T-helper 1 cell treated with Interleukin-12 subunit alpha and Interleukin-12 subunit beta and Interleukin-4 antibody, amounts not matched to agents 30 ng/mL and 1 ng/mL, for 36 hours (primary cell): ENCODE data around the gene LFNG. TPM values are rescaled to one million over a fixed set of nuclear protein-coding genes. Genes with fewer than 3 reads are reported as not detected.
"Not testable (repeated sequence)": the region's sequence is repeated elsewhere in the genome, so short reads cannot be mapped to it uniquely, and the experiment has no call there.

ENCODE experiments used
- intact Hi-C: fragments of 100-400 bp; cut with micrococcal nuclease; formaldehyde crosslinking; loops from one replicate; pipeline ENCODE4 v1.15.1; 2024
- total RNA-seq: library from RNA; stranded (reverse); gene quantifications from 2 replicates; pipeline ENCODE4 v1.2.3, GENCODE V29; 2022

Gene LFNG
- total RNA-seq, 1 donor from 2014 or later, result 125 TPM

- intact Hi-C loops, result no loop called here
Observed at GRCh38 chr7:2541291-2542010, 21.9 kb downstream of the LFNG start.

GRCh38 chr7:2542011-2542915 lies 22.7 kb downstream of the LFNG start:
- intact Hi-C loops, result no loop called here

GRCh38 chr7:2542916-2543871 lies 23.6 kb downstream of the LFNG start:
- intact Hi-C loops, result no loop called here

GRCh38 chr7:2544541-2545188 lies 25.1 kb downstream of the LFNG start:
- intact Hi-C loops, result no loop called here

GRCh38 chr7:2545746-2546425 lies 26.3 kb downstream of the LFNG start:
- intact Hi-C loops, result no loop called here

GRCh38 chr7:2546776-2547586 lies 27.4 kb downstream of the LFNG start:
- intact Hi-C loops, result no loop called here

- intact Hi-C loops, result no loop called here
Observed at GRCh38 chr7:2551418-2551817, 31.8 kb downstream of the LFNG start.

- intact Hi-C loops, result no loop called here
Observed at GRCh38 chr7:2553108-2553507, 33.5 kb downstream of the LFNG start.

- intact Hi-C loops, result no loop called here
Observed at GRCh38 chr7:2553831-2554581, 34.4 kb downstream of the LFNG start.

GRCh38 chr7:2554661-2555111 lies 35.1 kb downstream of the LFNG start:
- intact Hi-C loops, result loop anchor here (1.0 to 5.0 kb wide), 11 partner anchors 24 to 1827 kb away; partner anchors contain the start of genes DNAAF5, EIF3B, GNA12 and LFNG

- intact Hi-C loops, result loop anchor here (1.0 to 5.0 kb wide), 11 partner anchors 25 to 1828 kb away; partner anchors contain the start of genes DNAAF5, EIF3B, GNA12 and LFNG
Observed at GRCh38 chr7:2555121-2556052, 35.8 kb downstream of the LFNG start, which contains the start of gene BRAT1. TSS of gene BRAT1 (minus strand) at chr7:2555524. CDS start at chr7:2554431, 1,093 bp downstream.

GRCh38 chr7:2558629-2559282 lies 39.2 kb downstream of the LFNG start, which contains the start of gene IQCE:
TSS of gene IQCE (plus strand) at chr7:2558979. CDS start at chr7:2559182, 203 bp downstream.
- intact Hi-C loops, result loop anchor here (1.0 to 5.0 kb wide), 6 partner anchors 73 to 1831 kb away; partner anchors contain the start of genes DNAAF5, GRIFIN, MAD1L1 and PRKAR1B

GRCh38 chr7:2559283-2559950 lies 39.8 kb downstream of the LFNG start:
- intact Hi-C loops, result loop anchor here (1.0 to 5.0 kb wide), 6 partner anchors 72 to 1832 kb away; partner anchors contain the start of genes DNAAF5, GRIFIN, MAD1L1 and PRKAR1B

GRCh38 chr7:2563955-2564354 lies 44.4 kb downstream of the LFNG start:
- intact Hi-C loops, result not testable (repeated sequence)

- intact Hi-C loops, result no loop called here
Observed at GRCh38 chr7:2564970-2565540, 45.5 kb downstream of the LFNG start.
